Measurements from ENCODE around the gene ENG.
A peak's percentile ranks its signal among the peaks of the same experiment; 100 is the strongest.
"Not testable (repeated sequence)": the region's sequence is repeated elsewhere in the genome, so short reads cannot be mapped to it uniquely, and the experiment has no call there.

ENG gene

GRCh38 chr9:127854184-127854806 lies at the start of gene ENG:
TSS of gene ENG (minus strand) at chr9:127854658. CDS start at chr9:127854355, 303 bp downstream.
- no peak for DNase-seq

GRCh38 chr9:127903557-127904475 lies 49.4 kb upstream of the ENG start:
- DNase-seq: peak; percentile 43

- peak; percentile 30 for DNase-seq
These were observed 44.9 kb upstream of the ENG start, which contains the start of gene ST6GALNAC6 for GRCh38 chr9:127899128-127899943. TSS of gene ST6GALNAC6 (minus strand) at chr9:127899603. CDS start at chr9:127897981, 1,622 bp downstream.

- no peak for DNase-seq
These were observed 44.1 kb upstream of the ENG start for GRCh38 chr9:127898433-127899127.

GRCh38 chr9:127897193-127897692 lies 42.8 kb upstream of the ENG start:
- no peak for DNase-seq

GRCh38 chr9:127896395-127897192 lies 42.1 kb upstream of the ENG start:
- no peak for DNase-seq

GRCh38 chr9:127895811-127896210 lies 41.4 kb upstream of the ENG start:
- no peak for DNase-seq

GRCh38 chr9:127893392-127893791 lies 38.9 kb upstream of the ENG start:
- DNase-seq: no peak

- no peak for DNase-seq
These were observed 38.4 kb upstream of the ENG start for GRCh38 chr9:127892831-127893230.

GRCh38 chr9:127890053-127890452 lies 35.6 kb upstream of the ENG start:
- no peak for DNase-seq

- DNase-seq: no peak
These were observed 33.3 kb upstream of the ENG start for GRCh38 chr9:127887792-127888191.

- DNase-seq: no peak
These were observed 32.0 kb upstream of the ENG start for GRCh38 chr9:127886401-127886972.

GRCh38 chr9:127885508-127886281 lies 31.2 kb upstream of the ENG start:
- no peak for DNase-seq

- DNase-seq: no peak
These were observed 30.6 kb upstream of the ENG start for GRCh38 chr9:127884976-127885490.

- DNase-seq: peak; percentile 76
These were observed 30.0 kb upstream of the ENG start for GRCh38 chr9:127884427-127884911.

- no peak for DNase-seq
These were observed 29.5 kb upstream of the ENG start for GRCh38 chr9:127883959-127884358.

- not testable (repeated sequence) for DNase-seq
These were observed 27.3 kb upstream of the ENG start for GRCh38 chr9:127881715-127882114.

- DNase-seq: no peak
These were observed 25.7 kb upstream of the ENG start for GRCh38 chr9:127880143-127880542.

GRCh38 chr9:127878652-127879390 lies 24.4 kb upstream of the ENG start:
- DNase-seq: no peak

Data from NCI-H510A treated with DMSO at 0.1 percent for 48 hours (cell line).